ENCODE measurements around the gene SORBS1.

Gene SORBS1

DNA sequence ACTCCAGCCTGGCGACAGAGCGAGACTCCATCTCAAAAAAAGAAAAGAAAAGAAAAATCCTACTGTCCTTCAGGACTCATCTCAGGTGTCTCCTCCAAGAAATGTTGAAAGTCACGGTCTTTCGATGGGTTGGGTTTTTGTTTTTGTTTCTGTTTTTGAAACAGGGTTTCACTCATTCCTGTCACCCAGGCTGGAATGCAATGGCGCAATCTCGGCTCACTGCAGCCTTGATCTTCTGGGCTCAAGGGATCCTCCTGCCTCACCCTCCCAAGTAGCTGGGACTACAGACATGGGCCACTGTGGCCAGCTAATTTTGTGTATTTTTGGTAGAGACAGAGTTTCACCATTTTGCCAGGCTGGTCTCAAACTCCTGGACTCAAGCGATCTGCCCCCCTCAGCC is 3.1 kb upstream of the SORBS1 start:
- H3K9ac ChIP-seq (ENCODE audit: low read depth, low read length): no peak overlapping the region
- peaks cover 12% of the 10 kb centered on the region for H3K27me3 ChIP-seq (ENCODE audit: insufficient read depth, low read length)
- H3K4me1 ChIP-seq (ENCODE audit: insufficient read depth, low read length): peaks cover 4% of the 10 kb centered on the region; the same call in 1 of the 2 replicates
- H3K4me3 ChIP-seq (ENCODE audit: low read length): no peak overlapping the region
- H3K9me3 ChIP-seq (ENCODE audit: insufficient read depth, low read depth, low read length): no peaks in the 10 kb centered on the region
- H3K36me3 ChIP-seq (ENCODE audit: insufficient read depth, low read depth, low read length): no peaks in the 10 kb centered on the region
- H3K27ac ChIP-seq (ENCODE audit: low read length): no peak overlapping the region

DNA sequence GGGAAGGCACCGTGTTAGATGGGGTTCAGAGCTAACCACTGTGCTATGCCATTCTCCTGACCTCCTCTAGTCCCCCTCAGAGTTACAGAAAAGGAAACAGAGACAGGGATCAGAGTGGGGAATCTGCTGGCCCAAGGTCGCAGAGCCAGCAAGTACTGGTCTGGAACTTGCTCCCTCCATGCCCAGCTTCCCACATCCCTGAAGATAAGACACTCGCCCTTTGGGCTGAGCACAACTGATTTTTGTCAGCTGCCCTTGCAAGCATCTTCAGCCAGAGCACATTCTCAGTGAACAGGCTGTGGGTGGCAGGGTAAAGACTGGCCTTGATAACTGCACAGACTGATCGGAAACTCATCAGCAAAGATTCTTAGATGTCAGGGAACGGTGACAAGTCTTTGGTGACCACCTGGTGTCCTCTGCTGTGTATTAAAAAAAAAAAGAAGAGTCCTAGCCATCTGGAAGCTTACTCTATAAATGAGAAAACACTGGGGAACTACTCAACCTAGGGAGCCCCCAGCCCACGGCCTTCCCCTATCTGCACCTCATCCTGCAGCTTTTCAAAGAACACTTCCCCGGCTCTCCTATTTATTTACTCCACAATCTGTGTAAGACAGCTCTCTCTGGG is 1.3 kb upstream of the SORBS1 start:
- Histone ChIP-seq H3K27ac (ENCODE audit: low read length) (no peak overlapping the region), H3K27me3 (ENCODE audit: insufficient read depth, low read length) (peaks cover 12% of the 10 kb centered on the region), H3K36me3 (ENCODE audit: insufficient read depth, low read depth, low read length) (no peaks in the 10 kb centered on the region), H3K9me3 (ENCODE audit: insufficient read depth, low read depth, low read length) (no peaks in the 10 kb centered on the region), H3K4me3 (ENCODE audit: low read length) (no peak overlapping the region), H3K4me1 (ENCODE audit: insufficient read depth, low read length) (peaks cover 21% of the 10 kb centered on the region; the same call in 1 of the 2 replicates), H3K9ac (ENCODE audit: low read depth, low read length) (no peak overlapping the region)

DNA sequence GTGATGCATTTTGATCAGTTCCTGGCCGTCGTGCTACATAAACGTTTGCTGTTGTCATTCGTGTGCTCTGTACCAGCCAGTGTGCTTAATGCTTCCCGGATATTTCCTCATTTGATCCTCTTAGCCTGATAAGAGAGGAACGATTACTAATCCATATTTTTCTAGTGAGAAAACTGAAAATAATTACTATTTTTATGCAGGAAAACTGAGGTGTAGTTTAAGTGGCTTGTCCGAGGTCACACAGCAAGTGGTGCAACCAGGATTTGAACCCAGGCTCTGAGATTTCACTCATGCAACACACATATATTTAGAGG is 650 bp upstream of the SORBS1 start:
- Histone ChIP-seq H3K36me3 (ENCODE audit: insufficient read depth, low read depth, low read length) (no peaks in the 10 kb centered on the region), H3K27ac (ENCODE audit: low read length) (no peak overlapping the region), H3K27me3 (ENCODE audit: insufficient read depth, low read length) (peaks cover 12% of the 10 kb centered on the region), H3K9ac (ENCODE audit: low read depth, low read length) (peak overlapping the region; percentile 17; the same call in 1 of the 2 replicates), H3K4me1 (ENCODE audit: insufficient read depth, low read length) (peaks cover 23% of the 10 kb centered on the region; the same call in 1 of the 2 replicates), H3K9me3 (ENCODE audit: insufficient read depth, low read depth, low read length) (no peaks in the 10 kb centered on the region), H3K4me3 (ENCODE audit: low read length) (peak overlapping the region; percentile 62)

GRCh38 chr10:95560278-95561176 is 644 bp downstream of the SORBS1 start:
- Histone ChIP-seq H3K27ac (ENCODE audit: low read length) (no peak overlapping the region), H3K27me3 (ENCODE audit: insufficient read depth, low read length) (peaks cover 12% of the 10 kb centered on the region), H3K4me3 (ENCODE audit: low read length) (peak overlapping the region; percentile 94), H3K9ac (ENCODE audit: low read depth, low read length) (peak overlapping the region; percentile 72; the same call in 1 of the 2 replicates), H3K4me1 (ENCODE audit: insufficient read depth, low read length) (peaks cover 28% of the 10 kb centered on the region; the same call in 1 of the 2 replicates), H3K9me3 (ENCODE audit: insufficient read depth, low read depth, low read length) (no peaks in the 10 kb centered on the region), H3K36me3 (ENCODE audit: insufficient read depth, low read depth, low read length) (no peaks in the 10 kb centered on the region)

- H3K27me3 ChIP-seq (ENCODE audit: insufficient read depth, low read length): peaks cover 12% of the 10 kb centered on the region
- H3K4me1 ChIP-seq (ENCODE audit: insufficient read depth, low read length): peaks cover 28% of the 10 kb centered on the region; the same call in 1 of the 2 replicates
- H3K9me3 ChIP-seq (ENCODE audit: insufficient read depth, low read depth, low read length): no peaks in the 10 kb centered on the region
- no peaks in the 10 kb centered on the region for H3K36me3 ChIP-seq (ENCODE audit: insufficient read depth, low read depth, low read length)
- peak overlapping the region; percentile 72; the same call in 1 of the 2 replicates for H3K9ac ChIP-seq (ENCODE audit: low read depth, low read length)
- H3K27ac ChIP-seq (ENCODE audit: low read length): no peak overlapping the region
- peak overlapping the region; percentile 94 for H3K4me3 ChIP-seq (ENCODE audit: low read length)
Observed at GRCh38 chr10:95559896-95560277, 1.3 kb downstream of the SORBS1 start.

GRCh38 chr10:95559471-95559870 is 1.7 kb downstream of the SORBS1 start:
- H3K9me3 ChIP-seq (ENCODE audit: insufficient read depth, low read depth, low read length): no peaks in the 10 kb centered on the region
- no peak overlapping the region for H3K27ac ChIP-seq (ENCODE audit: low read length)
- peaks cover 28% of the 10 kb centered on the region; the same call in 1 of the 2 replicates for H3K4me1 ChIP-seq (ENCODE audit: insufficient read depth, low read length)
- no peaks in the 10 kb centered on the region for H3K36me3 ChIP-seq (ENCODE audit: insufficient read depth, low read depth, low read length)
- H3K27me3 ChIP-seq (ENCODE audit: insufficient read depth, low read length): peaks cover 12% of the 10 kb centered on the region
- peak overlapping the region; percentile 94 for H3K4me3 ChIP-seq (ENCODE audit: low read length)
- H3K9ac ChIP-seq (ENCODE audit: low read depth, low read length): no peak overlapping the region

- H3K36me3 ChIP-seq (ENCODE audit: insufficient read depth, low read depth, low read length): no peaks in the 10 kb centered on the region
- H3K4me1 ChIP-seq (ENCODE audit: insufficient read depth, low read length): peaks cover 28% of the 10 kb centered on the region; the same call in 1 of the 2 replicates
- peak overlapping the region; percentile 94 for H3K4me3 ChIP-seq (ENCODE audit: low read length)
- no peaks in the 10 kb centered on the region for H3K9me3 ChIP-seq (ENCODE audit: insufficient read depth, low read depth, low read length)
- H3K27me3 ChIP-seq (ENCODE audit: insufficient read depth, low read length): peaks cover 12% of the 10 kb centered on the region
- H3K27ac ChIP-seq (ENCODE audit: low read length): no peak overlapping the region
- no peak overlapping the region for H3K9ac ChIP-seq (ENCODE audit: low read depth, low read length)
Observed at GRCh38 chr10:95558593-95559320, 2.4 kb downstream of the SORBS1 start.

DNA sequence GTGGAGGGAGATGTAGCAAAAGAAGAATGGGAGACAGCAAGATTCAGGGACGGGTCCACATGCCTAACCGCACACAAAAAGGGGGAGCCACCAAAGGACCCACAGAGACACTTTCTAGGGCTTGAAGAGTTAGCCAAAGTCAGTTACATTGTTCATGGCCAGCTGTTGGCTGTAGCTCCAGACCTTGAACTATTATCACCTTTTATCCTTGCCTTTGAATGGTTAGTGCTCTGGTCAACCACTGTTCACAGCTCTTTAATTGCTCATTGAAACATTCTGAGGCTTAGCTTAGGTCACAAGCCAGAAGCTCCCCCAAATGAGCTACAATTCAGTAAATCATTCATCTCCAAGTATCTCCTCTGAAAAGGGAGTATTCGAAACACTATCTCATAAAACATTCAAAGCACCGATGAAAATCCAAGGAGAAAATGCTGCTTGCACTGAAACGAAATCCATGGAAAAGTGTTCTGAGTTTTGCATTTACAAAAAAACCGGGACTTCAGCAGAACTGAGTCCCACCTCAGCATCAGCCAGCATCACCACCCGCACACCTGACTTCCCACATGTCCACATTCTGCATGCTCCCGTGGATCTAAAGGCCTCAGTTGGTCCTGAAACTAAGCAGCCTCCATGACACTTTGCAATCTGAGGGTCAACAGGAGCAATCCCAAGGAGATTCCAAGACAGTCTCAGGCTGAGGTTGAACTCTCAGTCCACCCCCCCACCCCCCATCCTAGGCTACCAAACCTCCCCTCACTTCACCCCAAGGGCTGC is 4.0 kb downstream of the SORBS1 start:
- H3K9me3 ChIP-seq (ENCODE audit: insufficient read depth, low read depth, low read length): no peaks in the 10 kb centered on the region
- no peaks in the 10 kb centered on the region for H3K36me3 ChIP-seq (ENCODE audit: insufficient read depth, low read depth, low read length)
- H3K9ac ChIP-seq (ENCODE audit: low read depth, low read length): no peak overlapping the region
- H3K27ac ChIP-seq (ENCODE audit: low read length): no peak overlapping the region
- H3K4me3 ChIP-seq (ENCODE audit: low read length): no peak overlapping the region
- peaks cover 28% of the 10 kb centered on the region; the same call in 1 of the 2 replicates for H3K4me1 ChIP-seq (ENCODE audit: insufficient read depth, low read length)
- H3K27me3 ChIP-seq (ENCODE audit: insufficient read depth, low read length): peaks cover 12% of the 10 kb centered on the region

DNA sequence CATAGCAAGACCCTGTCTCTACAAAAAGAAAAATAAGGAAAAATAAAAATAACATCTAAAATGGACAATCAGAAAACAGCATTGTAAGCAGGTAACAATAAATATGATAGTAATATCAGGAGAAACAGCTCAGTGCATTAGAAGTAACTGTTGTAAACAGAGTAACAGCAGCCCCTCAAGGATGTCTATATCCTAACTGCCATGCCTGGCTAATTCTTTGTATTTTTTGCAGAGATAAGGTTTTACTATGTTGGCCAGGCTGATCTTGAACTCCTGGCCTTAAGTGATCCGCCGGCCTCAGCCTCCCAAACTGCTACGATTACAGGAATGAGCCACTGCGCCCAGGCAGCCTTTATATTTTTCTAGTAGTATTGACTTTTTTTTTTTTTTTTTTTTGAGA is 7.5 kb downstream of the SORBS1 start:
- Histone ChIP-seq H3K27me3 (ENCODE audit: insufficient read depth, low read length) (no peaks in the 10 kb centered on the region), H3K36me3 (ENCODE audit: insufficient read depth, low read depth, low read length) (no peaks in the 10 kb centered on the region), H3K27ac (ENCODE audit: low read length) (no peak overlapping the region), H3K4me3 (ENCODE audit: low read length) (no peak overlapping the region), H3K4me1 (ENCODE audit: insufficient read depth, low read length) (peaks cover 37% of the 10 kb centered on the region), H3K9me3 (ENCODE audit: insufficient read depth, low read depth, low read length) (no peaks in the 10 kb centered on the region), H3K9ac (ENCODE audit: low read depth, low read length) (no peak overlapping the region)

DNA sequence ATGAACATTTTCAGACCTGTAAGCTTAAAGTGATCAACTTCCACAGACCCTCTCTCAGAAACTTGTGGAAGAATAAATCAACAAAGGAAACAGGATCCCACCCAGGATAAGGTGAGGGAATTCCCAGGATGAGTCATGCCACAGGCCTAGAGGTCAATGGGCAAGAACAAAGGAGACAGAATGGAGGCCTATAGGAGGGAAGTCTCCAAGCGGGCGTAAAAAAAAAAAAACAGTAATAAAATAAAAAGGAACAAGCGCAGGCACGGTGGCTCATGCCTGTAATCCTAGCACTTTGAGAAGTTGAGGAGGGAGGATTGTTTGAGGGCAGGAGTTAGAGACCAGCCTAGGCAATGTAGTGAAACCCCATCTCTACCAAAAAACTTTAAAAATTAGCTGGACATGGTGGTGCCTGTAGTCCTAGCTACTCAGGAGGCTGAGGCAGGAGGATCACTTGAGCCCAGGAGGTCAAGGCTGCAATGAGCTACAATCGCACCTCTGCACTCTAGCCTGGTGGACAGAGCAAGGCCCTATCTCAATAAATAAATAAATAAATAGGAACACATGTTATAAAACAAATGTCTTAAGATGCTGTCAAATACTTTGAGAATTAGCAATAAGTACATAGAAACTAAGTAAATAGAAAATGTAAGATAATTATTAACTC is 8.4 kb downstream of the SORBS1 start:
- Histone ChIP-seq H3K4me3 (ENCODE audit: low read length) (no peak overlapping the region), H3K9ac (ENCODE audit: low read depth, low read length) (no peak overlapping the region; the same call in 1 of the 2 replicates), H3K9me3 (ENCODE audit: insufficient read depth, low read depth, low read length) (no peaks in the 10 kb centered on the region), H3K36me3 (ENCODE audit: insufficient read depth, low read depth, low read length) (no peaks in the 10 kb centered on the region), H3K27ac (ENCODE audit: low read length) (no peak overlapping the region), H3K4me1 (ENCODE audit: insufficient read depth, low read length) (peaks cover 34% of the 10 kb centered on the region), H3K27me3 (ENCODE audit: insufficient read depth, low read length) (no peaks in the 10 kb centered on the region)

Measured in iPS-20b (cell line).